Measurements from ENCODE around the gene C1orf159. TPM values are rescaled to one million over a fixed set of nuclear protein-coding genes. Genes with fewer than 3 reads are reported as not detected.
A peak's percentile ranks its signal among the peaks of the same experiment; 100 is the strongest.

The C1orf159 gene
- total and polyA plus RNA-seq, 9 of the 15 experiments (the other 6 are each of a cell fraction or from before 2014, with no cell fraction given), result 0.28 to 54.9 (median 10.6) TPM

DNA sequence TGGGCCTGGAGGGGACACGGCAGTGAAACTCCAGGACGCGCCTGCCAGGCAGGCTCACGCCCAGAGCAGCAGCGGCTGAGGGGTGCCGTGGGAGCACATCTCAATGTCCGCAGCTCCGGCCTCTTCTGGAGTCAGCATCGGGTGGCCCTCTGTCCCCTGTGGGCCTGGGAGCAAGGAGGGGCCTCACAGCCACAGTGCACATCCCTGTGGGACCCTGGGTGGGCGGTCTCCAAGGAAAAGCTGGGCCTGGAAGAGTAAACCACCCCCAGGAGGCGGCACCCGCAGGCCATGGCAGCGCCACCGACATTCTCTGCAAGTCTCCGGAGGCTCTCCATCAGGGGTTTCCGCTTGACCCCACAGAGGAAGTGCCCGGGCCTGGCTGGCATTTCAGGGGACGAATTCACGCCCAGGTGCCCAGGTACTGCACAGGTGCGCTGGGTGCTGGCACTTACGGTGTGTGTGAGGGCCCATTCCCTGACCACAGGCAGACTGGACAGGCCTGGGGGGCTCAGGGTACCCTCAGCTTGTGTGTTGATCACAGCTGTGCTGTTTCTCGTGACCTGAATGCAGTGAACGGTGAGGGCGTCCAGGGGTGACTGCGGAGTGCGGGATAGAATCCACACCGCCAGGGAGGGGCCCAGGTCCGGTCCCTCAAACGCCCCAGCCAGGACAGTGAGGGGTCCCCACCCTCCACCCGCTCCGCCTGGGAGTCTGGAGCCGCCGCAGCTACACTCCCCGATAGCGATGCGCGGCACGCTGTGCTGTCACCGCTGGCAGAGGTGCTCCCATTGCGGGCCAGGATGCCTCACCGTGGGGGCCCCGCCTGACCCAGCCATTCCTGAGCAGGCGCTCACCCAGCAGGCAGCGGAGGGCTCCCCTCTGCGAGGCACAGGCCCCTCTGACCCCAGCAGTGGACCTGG, 25.2 kb downstream of the C1orf159 start:
- CTCF ChIA-PET (ENCODE audit: low intra/inter-chr PET ratio), result no interaction called here

More for the DNA sequence above, 25.2 kb downstream of the C1orf159 start:
- WGBS (ENCODE audit: insufficient coverage, low coverage, missing lambda C conversion rate), result 95% methylated on average over 28 of the region's 45 CpGs
- Histone ChIP-seq H3K79me2 (ENCODE audit: control insufficient read depth, insufficient read depth, low read length) (no peaks in the 10 kb centered on the region), H3K27ac (ENCODE audit: extremely low read depth, low read depth, low read length) (no peak overlapping the region; the same call in 2 of the 3 replicates), H3K4me3 (no peak overlapping the region), H3K27me3 (ENCODE audit: control insufficient read depth in 2 of 2, insufficient read depth in 2 of 2, low read length in 2 of 2) (no peaks in the 10 kb centered on the region), H3K9ac (ENCODE audit: insufficient read depth in 1 of 2, low read depth in 2 of 2, low read length in 2 of 2) (no peak overlapping the region), H3K4me1 (replicated peaks in 1 of 2; ENCODE audit: control insufficient read depth in 2 of 2, insufficient read depth in 2 of 2, low read length in 2 of 2) (peaks cover 0 to 60% of the 10 kb centered on the region in 2 experiments; a peak in 3 of 5 replicates), H3K36me3 (ENCODE audit: control insufficient read depth, insufficient read depth, low read length) (peaks cover 12% of the 10 kb centered on the region; the same call in 1 of the 3 replicates), H3K4me2 (ENCODE audit: insufficient read depth, low read length) (no peak overlapping the region), H4K20me1 (replicated peaks; ENCODE audit: control insufficient read depth, insufficient read depth, low read length) (no peaks in the 10 kb centered on the region), H3K9me1 (ENCODE audit: control insufficient read depth, insufficient read depth, low read length) (peaks cover 5% of the 10 kb centered on the region), H2AFZ (ENCODE audit: low read depth, low read length) (no peak overlapping the region), H3K9me3 (replicated peaks; ENCODE audit: control insufficient read depth, insufficient read depth, low read depth, low read length) (peaks cover 2% of the 10 kb centered on the region; the same call in 1 of the 2 replicates)
- in situ Hi-C loops (cut with MboI) (no loop called here), intact Hi-C loops (cut with micrococcal nuclease) (no loop called here)
- POLR2A ChIA-PET, result interaction anchor here (0.7 kb wide), 1 partner anchor 15 kb away, joined by 3 read pairs; no protein-coding TSS in a partner anchor
- TF ChIP-seq ZNF277 (CRISPR knock-in tag; IDR thresholded peaks at IDR 0.05; ENCODE audit: borderline replicate concordance), result no peak
- peak; percentile 75; the same call in 1 of the 2 replicates for TF ChIP-seq ZBTB33 (CRISPR knock-in tag; IDR thresholded peaks at IDR 0.05)
- 0 out of 2 replicates have a peak, but pooled peaks have one; percentile 49 for TF ChIP-seq IRF2 (CRISPR knock-in tag; IDR thresholded peaks at IDR 0.05)
- peak; percentile 55 for TF ChIP-seq POLR2G (IDR thresholded peaks at IDR 0.05; ENCODE audit: low read depth, low read length)
- no peak for TF ChIP-seq ZNF668 (CRISPR knock-in tag; IDR thresholded peaks at IDR 0.05)
- ATAC-seq, result no peak
- BruUV-seq (replicated peaks), result no TSS peak
- DNase-seq (ENCODE audit: extremely low read depth in 1 of 4, low spot score in 3 of 4), result no peak
- no peak for FAIRE-seq
